GM21360 (cell line): ENCODE results near the gene PRRG2.

ENCODE experiments used
- ATAC-seq: cut with Tn5 transposase; IDR thresholded peaks from one replicate; pipeline ENCODE4 v1.9.1; 2021; ENCODE audit warnings: mild to moderate bottlenecking, moderate library complexity; ENCODE audit not compliant: unreplicated experiment

Gene PRRG2

DNA sequence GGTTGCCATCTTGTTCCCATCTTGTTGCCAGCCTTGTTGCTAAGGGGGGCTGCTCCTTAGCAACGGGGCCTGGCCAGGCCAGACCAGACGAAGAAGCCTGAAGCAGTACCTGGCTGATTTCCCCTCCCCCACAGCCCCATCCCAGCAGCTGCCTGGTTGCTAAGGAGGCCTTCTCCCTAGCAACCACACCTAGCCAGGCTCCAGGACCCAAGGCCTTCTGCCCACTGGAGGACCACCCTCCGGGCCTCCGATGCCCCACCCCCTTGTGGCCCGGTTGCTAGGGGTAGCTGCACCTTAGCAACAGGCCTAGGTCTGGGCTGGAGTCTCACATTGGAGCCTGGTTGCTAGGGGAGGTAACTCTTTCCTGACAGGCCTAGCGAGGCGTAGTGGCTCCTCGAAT, 3.9 kb downstream of the PRRG2 start:
- no peak for ATAC-seq

- ATAC-seq, result no peak
Measured at GRCh38 chr19:49587227-49587626, 6.1 kb downstream of the PRRG2 start.

DNA sequence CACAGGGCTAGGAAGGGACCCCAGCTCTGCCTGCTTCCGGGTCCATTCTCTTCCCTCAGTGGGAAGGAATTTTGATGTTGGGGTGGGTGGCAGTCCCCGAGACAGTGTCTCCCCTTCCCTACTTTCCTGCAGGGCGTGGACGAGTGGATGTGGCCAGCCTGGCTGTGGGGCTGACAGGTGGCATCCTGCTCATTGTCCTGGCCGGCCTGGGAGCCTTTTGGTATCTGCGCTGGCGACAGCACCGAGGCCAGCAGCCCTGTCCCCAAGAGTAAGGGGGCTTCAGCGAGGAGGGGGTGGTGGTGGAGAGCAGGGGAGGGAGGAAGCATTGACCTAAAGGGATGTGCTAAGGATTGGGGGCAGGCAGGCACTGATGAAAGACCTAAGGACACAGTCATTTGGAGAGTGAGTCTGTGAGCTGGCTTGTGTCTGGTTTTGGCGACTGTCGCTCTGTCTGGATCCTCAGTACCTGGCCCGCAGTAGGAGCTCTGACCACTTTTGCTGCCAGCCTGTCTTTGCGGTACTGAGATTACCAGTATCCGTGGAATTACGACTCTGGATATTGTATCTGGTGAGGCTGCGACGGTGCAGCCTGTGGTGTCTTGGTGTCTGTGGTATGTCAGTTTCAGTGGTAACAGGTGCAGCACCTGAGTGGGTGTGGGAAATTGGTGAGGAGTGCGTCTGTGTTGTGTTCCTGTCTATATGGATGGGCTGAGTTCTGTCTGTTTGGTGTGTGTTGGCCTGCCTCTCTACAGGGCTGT, 7.4 kb downstream of the PRRG2 start:
- ATAC-seq, result no peak

- no peak for ATAC-seq
Measured at GRCh38 chr19:49589502-49589905, 8.4 kb downstream of the PRRG2 start.

GRCh38 chr19:49590071-49590970, 9.2 kb downstream of the PRRG2 start:
- peak; percentile 46 for ATAC-seq

DNA sequence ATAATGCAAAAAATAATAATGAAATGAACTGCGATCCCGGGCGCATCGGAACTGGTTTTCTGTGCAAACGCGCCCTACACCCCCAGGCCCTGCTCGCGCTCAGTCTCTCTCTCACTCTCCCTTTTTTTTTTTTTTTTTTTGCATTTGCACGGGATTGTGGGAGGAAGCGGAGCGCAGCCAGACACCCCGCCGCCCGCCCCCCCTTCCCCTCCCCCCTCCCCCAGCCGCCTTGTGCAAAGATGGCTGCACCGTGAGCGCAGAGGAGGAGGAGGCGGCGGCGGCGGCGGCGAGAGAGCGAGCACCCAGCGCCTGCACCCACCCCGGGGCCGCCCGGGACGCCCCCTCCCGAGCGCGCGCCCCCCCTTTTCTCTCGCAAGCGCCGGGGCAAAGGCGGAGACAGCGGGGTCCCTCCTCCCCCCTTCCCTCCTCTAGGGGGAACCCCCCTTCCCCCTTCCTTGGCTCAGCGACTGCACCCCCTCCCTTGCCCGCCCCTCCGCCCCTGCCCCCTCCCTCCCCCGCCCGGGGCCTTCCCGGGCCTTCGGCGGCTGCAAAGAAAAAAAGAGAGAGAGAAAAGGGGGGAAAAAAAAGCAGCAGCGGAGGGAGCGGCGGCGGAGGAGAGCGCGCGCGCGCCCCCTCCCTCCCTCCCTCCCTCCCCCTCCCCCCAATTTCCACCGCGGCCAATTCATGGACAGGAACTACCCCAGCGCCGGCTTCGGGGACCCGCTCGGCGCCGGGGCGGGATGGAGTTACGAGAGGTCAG, 10.0 kb downstream of the PRRG2 start, which contains the start of gene PRR12:
PRR12 (plus strand) TSS at position 212 of the 760 bp plus-strand sequence; CDS start at position 685, 473 bp downstream.
- ATAC-seq, result no peak

- no peak for ATAC-seq
Measured at GRCh38 chr19:49591731-49592485, 10.8 kb downstream of the PRRG2 start.

GRCh38 chr19:49592486-49593232, 11.5 kb downstream of the PRRG2 start:
- ATAC-seq, result no peak

DNA sequence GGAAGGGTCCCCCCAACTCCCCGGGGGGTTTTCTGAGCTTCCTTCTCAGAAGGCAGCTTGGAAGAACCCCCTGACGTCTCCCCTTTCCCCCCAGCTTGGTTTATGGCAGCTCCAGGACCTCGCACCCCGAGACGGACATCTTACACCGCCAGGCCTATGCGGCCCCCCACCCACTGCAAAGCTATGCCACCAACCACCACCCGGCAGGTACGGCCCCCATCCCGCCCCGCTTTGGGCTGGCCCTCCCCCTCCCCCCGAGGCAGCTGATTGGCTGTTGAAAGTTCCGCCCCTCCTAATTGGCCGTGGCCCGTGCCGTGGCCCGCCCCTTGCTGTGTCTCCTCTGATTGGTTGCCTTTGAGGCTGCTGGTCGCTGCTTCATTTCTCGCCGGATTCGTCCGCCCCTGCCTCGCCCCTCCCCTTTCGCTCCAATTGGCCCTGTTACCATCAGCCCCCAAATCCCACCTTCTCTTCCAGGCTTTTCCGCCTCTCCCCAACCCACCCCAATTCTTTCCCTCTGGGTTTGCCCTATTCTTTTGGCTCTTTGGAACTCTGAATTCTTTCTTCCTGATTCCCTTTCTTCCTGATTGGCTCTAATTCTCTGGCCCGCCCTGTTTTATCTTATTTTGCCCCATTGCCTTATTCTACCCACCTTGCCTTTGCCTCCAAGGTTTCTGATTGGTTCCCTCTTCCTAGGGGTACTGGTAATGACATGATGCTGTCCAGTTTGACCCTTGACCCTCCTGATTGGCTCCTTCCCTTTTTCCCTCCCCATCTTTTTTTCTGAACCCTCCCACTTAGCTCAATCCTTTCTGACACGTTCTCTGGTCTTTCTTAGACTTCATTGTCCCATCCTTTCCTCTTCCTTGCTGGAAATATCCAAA, 12.4 kb downstream of the PRRG2 start:
- ATAC-seq, result peak; percentile 45

DNA sequence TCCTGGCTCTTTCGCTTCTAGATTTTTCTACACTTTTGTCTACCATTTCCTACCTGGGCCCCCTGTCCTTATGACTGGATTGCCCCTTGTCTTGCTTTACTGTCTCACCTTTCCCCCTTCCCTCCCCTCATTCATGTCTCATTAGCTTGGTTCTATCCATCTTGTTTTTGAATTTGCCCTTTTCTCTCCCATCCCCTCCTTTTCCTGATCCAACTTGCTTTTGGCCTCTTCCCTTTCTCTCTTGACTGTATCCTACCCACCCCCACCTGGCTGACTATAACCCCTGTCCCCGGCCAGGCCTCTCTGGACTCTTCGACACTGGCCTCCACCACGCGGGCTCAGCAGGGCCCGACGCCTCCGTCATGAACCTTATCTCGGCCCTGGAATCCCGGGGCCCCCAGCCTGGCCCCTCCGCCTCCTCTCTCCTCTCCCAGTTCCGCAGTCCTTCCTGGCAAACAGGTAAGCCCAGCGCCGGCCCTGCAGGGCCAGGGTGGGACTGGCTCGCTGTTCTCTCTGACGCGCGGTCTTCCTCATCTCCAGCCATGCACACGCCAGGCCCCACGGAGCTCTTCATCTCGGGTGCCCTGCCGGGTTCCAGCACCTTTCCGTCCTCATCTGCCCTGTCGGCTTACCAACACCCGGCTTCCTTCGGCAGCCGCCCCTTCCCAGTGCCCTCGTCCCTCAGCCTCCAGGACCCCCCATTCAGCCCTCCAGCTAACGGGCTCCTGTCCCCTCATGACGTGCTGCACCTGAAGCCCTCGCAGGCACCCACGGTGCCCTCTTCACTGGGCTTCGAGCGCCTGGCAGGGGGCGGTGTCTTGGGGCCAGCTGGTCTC, 13.3 kb downstream of the PRRG2 start:
- no peak for ATAC-seq

GRCh38 chr19:49594993-49595818, 14.1 kb downstream of the PRRG2 start:
- no peak for ATAC-seq

GRCh38 chr19:49595819-49596404, 14.8 kb downstream of the PRRG2 start:
- no peak for ATAC-seq

- no peak for ATAC-seq
Measured at GRCh38 chr19:49596407-49596806, 15.3 kb downstream of the PRRG2 start.

GRCh38 chr19:49596954-49597702, 16.0 kb downstream of the PRRG2 start:
- ATAC-seq, result no peak

- ATAC-seq, result no peak
Measured at GRCh38 chr19:49597703-49597974, 16.5 kb downstream of the PRRG2 start.
